CD4-positive, alpha-beta T cell treated with Interleukin-6 for 4 hours (primary cell): ENCODE measurements around the gene CYTH1.
"Not testable (repeated sequence)": the region's sequence is repeated elsewhere in the genome, so short reads cannot be mapped to it uniquely, and the experiment has no call there.

Experiments
- DNase-seq: peaks from one replicate; pipeline ENCODE4 v3.0.0-alpha.2; 2020; ENCODE audit warnings: mixed read lengths

Gene CYTH1

GRCh38 chr17:78680436-78680835 lies 101.6 kb downstream of the CYTH1 start:
- no peak for DNase-seq

- no peak for DNase-seq
These were observed 102.3 kb downstream of the CYTH1 start for GRCh38 chr17:78679495-78680395.

- DNase-seq, result no peak
These were observed 103.4 kb downstream of the CYTH1 start for GRCh38 chr17:78678711-78679110.

GRCh38 chr17:78678222-78678557 lies 103.9 kb downstream of the CYTH1 start:
- no peak for DNase-seq

- DNase-seq, result no peak
These were observed 104.5 kb downstream of the CYTH1 start for GRCh38 chr17:78677303-78678221.

GRCh38 chr17:78676412-78677302 lies 105.4 kb downstream of the CYTH1 start:
- no peak for DNase-seq

GRCh38 chr17:78675836-78676235 lies 106.2 kb downstream of the CYTH1 start:
- DNase-seq, result no peak

GRCh38 chr17:78675316-78675616 lies 106.8 kb downstream of the CYTH1 start:
- DNase-seq, result no peak

GRCh38 chr17:78674595-78675315 lies 107.3 kb downstream of the CYTH1 start:
- no peak for DNase-seq

GRCh38 chr17:78674156-78674555 lies 107.9 kb downstream of the CYTH1 start:
- no peak for DNase-seq

GRCh38 chr17:78673395-78673794 lies 108.7 kb downstream of the CYTH1 start:
- DNase-seq, result no peak

GRCh38 chr17:78672871-78673371 lies 109.2 kb downstream of the CYTH1 start:
- no peak for DNase-seq

GRCh38 chr17:78672005-78672404 lies 110.1 kb downstream of the CYTH1 start:
- DNase-seq, result no peak

GRCh38 chr17:78671726-78672001 lies 110.4 kb downstream of the CYTH1 start:
- not testable (repeated sequence) for DNase-seq

- DNase-seq, result no peak
These were observed 111.0 kb downstream of the CYTH1 start for GRCh38 chr17:78670850-78671725.

- no peak for DNase-seq
These were observed 112.0 kb downstream of the CYTH1 start for GRCh38 chr17:78669975-78670518.

- DNase-seq, result no peak
These were observed 112.7 kb downstream of the CYTH1 start for GRCh38 chr17:78669256-78669974.

- DNase-seq, result no peak
These were observed 113.2 kb downstream of the CYTH1 start for GRCh38 chr17:78668847-78669246.

- DNase-seq, result no peak
These were observed 114.1 kb downstream of the CYTH1 start for GRCh38 chr17:78667741-78668640.
